Tibial nerve (tissue), 4 donors: ENCODE measurements around the gene PDE6H. TPM values are rescaled to one million over a fixed set of nuclear protein-coding genes. Genes with fewer than 3 reads are reported as not detected.

Experiments
- DNase-seq, 2 donors: peaks; one replicate each; pipeline ENCODE4 v3.0.0-alpha.2; 2019; ENCODE audit warnings: low spot score in 2 of 2
- H3K27ac ChIP-seq, 4 donors: fragments of 200-600 bp; sonication (generic) in 3 of 4; one replicate each; pipeline ENCODE4 v1.5.1; 2017 to 2019; ENCODE audit warnings: mild to moderate bottlenecking in 1 of 4
- H3K27me3 ChIP-seq, 2 donors: fragments of 200-600 bp; sonication (generic) in 1 of 2; one replicate each; pipeline versions ENCODE4 v1.5.1 to v1.6.0; 2017 to 2019
- H3K36me3 ChIP-seq, 3 donors: fragments of 200-600 bp; sonication (generic); one replicate each; pipeline ENCODE4 v1.5.1; 2018 to 2019
- H3K4me1 ChIP-seq, 4 donors: fragments of 200-600 bp; sonication (generic) in 3 of 4; one replicate each; pipeline ENCODE4 v1.5.1; 2017 to 2019
- H3K4me3 ChIP-seq, 4 donors: fragments of 200-600 bp; sonication (generic) in 3 of 4; one replicate each; pipeline ENCODE4 v1.5.1; 2017 to 2019; ENCODE audit warnings: mild to moderate bottlenecking in 1 of 4, moderate library complexity in 1 of 4
- H3K9me3 ChIP-seq, 4 donors: fragments of 200-600 bp; sonication (generic) in 3 of 4; one replicate each; pipeline ENCODE4 v1.5.1; 2017 to 2019
- EP300 ChIP-seq, 2 donors: sonication (generic); formaldehyde crosslinking; IDR thresholded peaks; one replicate each; pipeline ENCODE4 v1.6.1; 2017; ENCODE audit warnings: antibody characterized with exemption in 2 of 2, mild to moderate bottlenecking in 1 of 2
- POLR2A ChIP-seq, 2 donors: fragments of 450-650 bp; IDR thresholded peaks; one replicate each; pipeline ENCODE4 v1.6.1; 2017; ENCODE audit warnings: antibody characterized with exemption in 2 of 2, mild to moderate bottlenecking in 2 of 2, moderate library complexity in 2 of 2
- WGBS, 2 donors: methylation state at CpG; one replicate each; pipeline ENCODE4 v1.1.5; 2018; 5-methylcytosine and 5-hydroxymethylcytosine counted together
- total RNA-seq, 4 donors: library from RNA; depleted of rRNA; stranded (reverse); fragments of >200 nt; gene quantifications; one replicate each; pipeline ENCODE4 v1.1.0, GENCODE V29; 2016
- TF ChIP-seq, protein P1 (sequence below), 5 experiments: fragments of 200-600 bp in 3 of 5; fragments of 450-650 bp in 2 of 5; sonication (generic) in 3 of 5; IDR thresholded peaks; one replicate each; pipeline ENCODE4 v1.5.1; 2016 to 2019; ENCODE audit warnings: antibody characterized with exemption in 5 of 5, mild to moderate bottlenecking in 3 of 5, moderate library complexity in 2 of 5

The PDE6H gene
- total RNA-seq, 4 donors from 2014 or later: not detected

- Histone ChIP-seq H3K4me3 (no peak overlapping the region), H3K4me1 (peaks cover 0 to 53% (median 16%) of the 10 kb centered on the region in 4 donors), H3K27ac (peak overlapping the region in 1 of 4 donors; percentile 80), H3K9me3 (no peaks in the 10 kb centered on the region), H3K27me3 (no peaks in the 10 kb centered on the region), H3K36me3 (no peaks in the 10 kb centered on the region)
- DNase-seq: no peak
- WGBS, 2 donors: 79 to 81% methylated on average over 9 of the region's 9 CpGs
- TF ChIP-seq, protein P1, sequence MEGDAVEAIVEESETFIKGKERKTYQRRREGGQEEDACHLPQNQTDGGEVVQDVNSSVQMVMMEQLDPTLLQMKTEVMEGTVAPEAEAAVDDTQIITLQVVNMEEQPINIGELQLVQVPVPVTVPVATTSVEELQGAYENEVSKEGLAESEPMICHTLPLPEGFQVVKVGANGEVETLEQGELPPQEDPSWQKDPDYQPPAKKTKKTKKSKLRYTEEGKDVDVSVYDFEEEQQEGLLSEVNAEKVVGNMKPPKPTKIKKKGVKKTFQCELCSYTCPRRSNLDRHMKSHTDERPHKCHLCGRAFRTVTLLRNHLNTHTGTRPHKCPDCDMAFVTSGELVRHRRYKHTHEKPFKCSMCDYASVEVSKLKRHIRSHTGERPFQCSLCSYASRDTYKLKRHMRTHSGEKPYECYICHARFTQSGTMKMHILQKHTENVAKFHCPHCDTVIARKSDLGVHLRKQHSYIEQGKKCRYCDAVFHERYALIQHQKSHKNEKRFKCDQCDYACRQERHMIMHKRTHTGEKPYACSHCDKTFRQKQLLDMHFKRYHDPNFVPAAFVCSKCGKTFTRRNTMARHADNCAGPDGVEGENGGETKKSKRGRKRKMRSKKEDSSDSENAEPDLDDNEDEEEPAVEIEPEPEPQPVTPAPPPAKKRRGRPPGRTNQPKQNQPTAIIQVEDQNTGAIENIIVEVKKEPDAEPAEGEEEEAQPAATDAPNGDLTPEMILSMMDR (IDR thresholded peaks at IDR 0.05): no peak
- TF ChIP-seq POLR2A (IDR thresholded peaks at IDR 0.05): no peak
- no peak for TF ChIP-seq EP300 (IDR thresholded peaks at IDR 0.05)
These were observed 16.6 kb upstream of the PDE6H start for GRCh38 chr12:14956024-14956891.

- Histone ChIP-seq H3K4me1 (peaks cover 0 to 47% (median 14%) of the 10 kb centered on the region in 4 donors), H3K4me3 (no peak overlapping the region), H3K27ac (peak overlapping the region in 2 of 4 donors; percentile 76 to 80), H3K27me3 (no peaks in the 10 kb centered on the region), H3K9me3 (no peaks in the 10 kb centered on the region), H3K36me3 (no peaks in the 10 kb centered on the region)
- 73 to 85% methylated on average over 2 of the region's 2 CpGs for WGBS, 2 donors
- TF ChIP-seq POLR2A (IDR thresholded peaks at IDR 0.05): no peak
- TF ChIP-seq, protein P1 (IDR thresholded peaks at IDR 0.05): no peak
- TF ChIP-seq EP300 (IDR thresholded peaks at IDR 0.05): no peak
- DNase-seq: no peak
These were observed 15.9 kb upstream of the PDE6H start for GRCh38 chr12:14956905-14957304.

DNA sequence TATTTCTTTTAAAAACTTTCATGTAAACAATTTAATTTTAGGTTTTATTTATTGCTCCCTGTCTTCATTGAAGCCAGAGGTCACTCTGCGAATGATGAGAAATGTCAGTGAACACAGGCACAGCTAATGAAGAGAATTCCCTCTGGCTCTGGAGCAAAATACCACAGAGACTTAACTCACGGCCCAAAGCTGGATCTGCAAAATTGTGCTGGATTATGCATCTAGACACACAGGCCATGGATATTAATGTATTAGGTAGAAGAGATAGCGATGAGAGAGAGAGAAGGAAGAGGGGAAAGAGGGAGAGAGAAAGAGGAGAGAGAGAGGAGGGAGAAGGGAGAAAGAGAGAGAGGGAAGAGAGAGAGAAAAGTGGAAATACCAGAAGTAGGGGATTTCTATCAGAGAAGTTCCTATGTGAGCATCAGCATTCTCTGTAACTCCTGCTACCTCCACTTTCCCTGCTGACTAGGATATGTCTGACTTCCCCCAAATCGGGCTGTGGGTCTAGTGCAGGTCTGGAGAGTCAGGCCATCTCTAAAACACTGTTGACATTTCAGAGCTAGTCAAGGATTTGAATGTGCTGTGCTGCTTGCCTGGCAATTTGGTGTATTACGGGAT is 15.2 kb upstream of the PDE6H start:
- TF ChIP-seq POLR2A (IDR thresholded peaks at IDR 0.05) (no peak), EP300 (IDR thresholded peaks at IDR 0.05) (no peak)
- TF ChIP-seq, protein P1 (IDR thresholded peaks at IDR 0.05): no peak
- DNase-seq: no peak
- Histone ChIP-seq H3K36me3 (no peaks in the 10 kb centered on the region), H3K4me1 (peaks cover 0 to 39% (median 10%) of the 10 kb centered on the region in 4 donors), H3K27ac (peak overlapping the region in 3 of 4 donors; percentile 52 to 80 (median 76)), H3K9me3 (no peaks in the 10 kb centered on the region), H3K27me3 (no peaks in the 10 kb centered on the region), H3K4me3 (peak overlapping the region in 1 of 4 donors; percentile 11)
- WGBS, 2 donors: 67 to 68% methylated on average over 5 of the region's 5 CpGs

DNA sequence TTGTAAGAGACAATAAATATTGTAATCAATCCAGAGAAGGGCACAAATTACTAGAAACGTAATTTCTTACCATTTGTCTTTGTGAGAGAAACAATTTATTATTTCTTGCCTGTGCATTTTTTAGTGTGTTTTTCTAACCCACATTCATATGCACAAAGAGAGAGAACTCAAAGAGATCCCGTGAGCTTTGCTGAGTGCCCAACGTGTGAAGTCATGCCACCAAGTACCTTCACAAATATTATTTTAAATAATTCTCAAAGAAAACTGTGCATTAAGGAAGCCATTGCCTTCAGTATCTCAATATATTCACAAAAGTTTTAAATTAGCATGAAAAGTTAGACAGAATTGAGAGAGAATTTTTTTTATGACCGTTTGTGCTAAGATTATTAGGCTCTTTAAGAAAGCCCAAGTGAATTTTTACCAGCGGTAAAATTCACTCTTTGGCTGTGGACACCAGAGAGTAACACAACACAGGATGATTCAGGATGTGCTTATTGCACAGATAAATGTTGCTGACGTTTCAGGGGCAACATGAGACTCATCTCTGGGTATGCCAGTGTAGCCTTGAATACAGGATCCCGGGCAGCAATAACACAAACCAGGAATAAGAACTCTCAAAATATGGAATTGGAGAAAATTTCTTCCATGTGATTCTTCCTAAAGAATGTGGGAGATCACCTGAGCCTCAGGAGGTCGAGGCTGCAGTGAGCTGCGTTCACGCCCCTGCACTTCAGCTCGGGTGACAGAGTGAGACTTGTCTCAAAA is 14.3 kb upstream of the PDE6H start:
- Histone ChIP-seq H3K4me1 (peaks cover 0 to 34% (median 9%) of the 10 kb centered on the region in 4 donors), H3K4me3 (peak overlapping the region in 2 of 4 donors; percentile 14 to 27)
- TF ChIP-seq EP300 (IDR thresholded peaks at IDR 0.05) (no peak), POLR2A (IDR thresholded peaks at IDR 0.05) (no peak)
- TF ChIP-seq, protein P1 (IDR thresholded peaks at IDR 0.05): no peak

More for the DNA sequence above, 14.3 kb upstream of the PDE6H start:
- Histone ChIP-seq H3K27me3 (no peaks in the 10 kb centered on the region), H3K36me3 (no peaks in the 10 kb centered on the region), H3K9me3 (no peaks in the 10 kb centered on the region), H3K27ac (peak overlapping the region in 3 of 4 donors; percentile 52 to 80 (median 76))
- 65 to 67% methylated on average over 11 of the region's 11 CpGs for WGBS, 2 donors
- DNase-seq: no peak
